GM18873 (cell line): ENCODE data around the gene PDSS2.
"Not testable (repeated sequence)": the region's sequence is repeated elsewhere in the genome, so short reads cannot be mapped to it uniquely, and the experiment has no call there.

Experiments used
- ATAC-seq: cut with Tn5 transposase; IDR thresholded peaks from one replicate; pipeline ENCODE4 v1.9.1; 2021; ENCODE audit warnings: mild to moderate bottlenecking, moderate library complexity, moderate number of reproducible peaks; ENCODE audit not compliant: unreplicated experiment, low FRiP score

The PDSS2 gene

GRCh38 chr6:107235007-107235406 is 224.4 kb downstream of the PDSS2 start:
- no peak for ATAC-seq

DNA sequence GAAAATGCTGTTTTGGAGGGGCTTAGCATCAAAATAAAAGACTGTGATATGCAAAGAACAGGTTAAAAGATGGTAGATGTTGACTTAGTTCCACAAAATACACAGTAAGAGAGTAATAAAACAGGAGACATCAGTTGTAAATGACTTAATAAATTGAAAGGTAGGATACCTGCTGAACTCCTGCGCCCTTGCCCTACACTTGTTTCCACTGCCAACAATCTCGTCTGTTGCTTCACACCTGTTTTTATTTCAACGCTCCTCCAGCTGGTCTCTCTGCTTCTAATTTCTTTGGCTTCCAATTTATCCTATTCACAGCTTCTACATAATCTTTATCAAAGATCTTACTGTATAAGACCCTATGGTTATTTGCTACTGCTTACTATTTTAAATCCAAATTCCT is 228.1 kb downstream of the PDSS2 start:
- ATAC-seq, result no peak

DNA sequence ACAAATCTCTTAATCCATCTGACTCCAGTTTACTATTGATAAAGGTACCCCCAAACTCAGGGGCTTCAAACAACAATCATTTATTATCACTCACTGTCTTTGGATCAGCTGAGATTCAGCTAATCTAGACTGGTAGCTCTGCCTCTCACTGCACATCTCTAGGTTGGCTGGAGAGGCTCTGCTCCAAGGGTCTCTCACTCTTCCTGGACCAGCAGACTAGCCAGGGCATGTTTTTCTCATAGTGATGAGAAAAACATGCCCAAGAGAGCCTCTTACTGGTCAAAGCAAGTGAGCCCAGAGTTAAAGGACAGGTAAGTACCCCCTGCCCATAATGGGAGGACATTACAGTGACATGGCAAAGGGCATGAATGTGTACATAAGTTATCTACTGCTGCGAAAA is 228.9 kb downstream of the PDSS2 start:
- no peak for ATAC-seq

GRCh38 chr6:107230024-107230423 is 229.3 kb downstream of the PDSS2 start:
- ATAC-seq, result no peak

DNA sequence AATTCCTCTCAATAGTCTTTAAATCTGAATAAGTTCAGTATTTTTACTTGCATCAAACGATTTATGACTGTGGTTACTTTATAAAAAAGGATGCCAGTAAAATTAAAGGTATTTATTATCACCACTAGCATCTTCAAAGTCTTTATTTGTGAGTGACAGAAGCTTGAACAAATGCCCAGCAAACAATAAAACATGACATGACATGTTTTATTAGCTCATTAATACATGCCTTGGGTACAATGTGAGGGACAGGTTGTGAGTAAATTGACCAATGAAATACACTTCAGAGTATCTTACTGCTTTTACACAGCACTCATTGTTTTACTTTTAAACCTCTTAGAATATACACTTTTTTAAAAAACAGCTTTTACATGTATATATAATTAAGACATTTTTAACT is 230.6 kb downstream of the PDSS2 start:
- ATAC-seq, result no peak

- ATAC-seq, result no peak
These were observed 237.8 kb downstream of the PDSS2 start for GRCh38 chr6:107221519-107221918.

GRCh38 chr6:107219851-107220250 is 239.5 kb downstream of the PDSS2 start:
- ATAC-seq, result no peak

DNA sequence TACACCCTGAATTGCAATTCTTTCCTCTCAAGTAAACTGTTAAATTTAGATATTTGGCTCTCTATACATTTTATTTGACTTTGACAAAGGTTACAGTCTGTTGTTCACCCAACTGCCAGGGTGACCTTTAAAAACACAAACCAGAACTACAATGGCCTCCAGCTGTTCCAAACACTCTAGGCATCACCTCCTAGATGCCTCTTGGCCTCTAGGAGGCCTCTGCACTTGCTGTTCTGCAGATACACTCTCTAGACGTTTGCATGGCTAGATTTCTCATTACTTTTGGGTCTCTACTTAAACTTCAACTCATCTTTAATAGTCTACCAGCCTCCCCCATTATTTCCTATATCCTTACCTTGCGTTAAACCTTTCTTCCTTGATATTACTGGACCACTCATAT is 241.2 kb downstream of the PDSS2 start:
- no peak for ATAC-seq

DNA sequence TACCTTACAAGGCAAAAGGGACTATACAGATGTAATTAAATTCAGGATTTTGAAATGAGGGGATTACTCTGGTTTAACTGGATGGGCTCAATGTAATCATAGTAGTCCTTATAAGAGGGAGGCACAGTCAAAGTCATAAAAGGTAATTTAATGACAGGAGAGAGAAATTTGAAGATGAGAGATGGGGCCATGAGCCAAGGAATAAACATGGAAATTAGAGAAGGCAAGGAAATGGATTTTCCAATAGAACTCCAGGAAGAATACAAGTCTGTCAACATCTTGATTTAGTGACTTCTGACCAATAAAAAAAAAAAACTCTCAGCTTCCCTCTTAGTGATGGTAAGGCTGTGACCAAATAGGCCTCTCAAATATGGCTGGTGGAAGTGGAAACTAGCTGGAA is 242.1 kb downstream of the PDSS2 start:
- ATAC-seq, result no peak

DNA sequence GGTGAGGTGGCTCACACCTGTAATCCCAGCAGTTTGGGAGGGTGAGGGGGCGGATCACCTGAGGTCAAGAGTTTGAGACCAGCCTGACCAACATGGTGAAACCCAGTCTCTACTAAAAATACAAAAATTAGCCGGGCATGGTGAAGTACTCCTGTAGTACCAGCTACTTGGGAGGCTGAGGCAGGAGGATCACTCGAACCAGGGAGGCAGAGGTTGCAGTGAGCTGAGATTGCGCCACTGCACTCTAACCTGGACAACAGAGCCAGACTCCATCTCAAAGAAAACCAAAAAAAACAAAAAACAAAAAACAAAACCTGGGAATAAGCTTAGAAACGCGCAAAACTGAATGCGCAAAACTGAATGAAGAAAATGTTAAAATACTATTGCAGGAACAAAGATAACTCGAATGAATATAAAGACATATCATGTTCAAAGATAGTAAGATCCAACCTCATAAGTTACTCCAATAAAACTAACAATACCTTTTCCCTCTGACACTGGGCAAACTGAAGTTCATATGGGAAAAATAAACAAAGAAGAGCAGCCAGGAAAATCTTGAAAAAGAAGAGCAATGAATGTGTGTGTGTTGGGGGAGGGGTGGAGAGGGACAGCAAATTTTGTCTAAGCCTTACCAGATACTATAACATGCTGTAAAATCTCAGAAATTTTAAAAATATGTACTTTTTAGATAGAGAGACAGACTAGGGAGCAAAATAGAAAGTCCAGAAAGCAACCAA is 243.0 kb downstream of the PDSS2 start:
- ATAC-seq, result no peak

GRCh38 chr6:107215334-107215733 is 244.0 kb downstream of the PDSS2 start:
- ATAC-seq, result no peak

GRCh38 chr6:107214655-107215054 is 244.7 kb downstream of the PDSS2 start:
- ATAC-seq, result no peak

DNA sequence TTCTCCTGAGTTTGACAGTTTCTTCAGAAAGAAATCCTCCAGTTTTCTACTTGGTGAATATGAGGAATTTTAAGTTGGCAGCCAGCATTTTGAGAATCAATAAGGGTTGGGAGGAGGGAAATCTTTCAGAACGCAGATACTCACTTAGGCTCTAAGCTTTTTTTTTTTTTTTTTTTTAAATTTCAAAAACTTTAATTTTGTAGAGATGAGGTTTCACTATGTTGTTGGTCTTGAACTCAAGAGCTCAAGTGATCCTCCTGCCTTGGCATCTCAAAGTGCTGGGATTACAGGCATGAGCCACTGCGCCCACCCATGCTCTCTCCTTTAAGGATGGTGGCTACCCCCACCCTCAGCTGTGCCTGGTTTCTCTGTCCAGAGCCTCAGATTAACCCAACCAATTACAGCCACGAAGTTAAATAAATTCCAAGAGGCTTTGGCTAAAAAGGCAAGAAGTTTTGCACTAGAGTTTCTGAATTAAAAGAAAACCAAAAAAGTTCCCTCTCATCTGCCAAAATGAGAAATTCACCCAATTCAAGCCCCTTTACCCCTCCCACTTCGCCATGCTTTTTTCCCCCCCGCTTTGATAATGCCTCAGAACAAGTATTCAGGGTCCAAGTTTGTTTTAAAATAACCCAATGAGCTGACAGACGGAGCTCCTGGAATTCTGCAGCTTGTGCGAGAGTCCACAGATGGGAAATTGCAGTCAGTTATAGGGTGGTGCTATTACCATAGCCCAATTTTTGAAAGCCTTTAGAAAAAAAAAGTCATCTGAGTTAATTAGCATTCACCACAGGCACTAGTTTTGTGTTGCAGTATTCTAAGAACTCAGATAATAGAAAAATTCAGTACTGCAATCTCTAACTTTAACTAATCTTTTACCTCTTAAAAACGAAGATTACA is 249.7 kb downstream of the PDSS2 start:
- no peak for ATAC-seq

DNA sequence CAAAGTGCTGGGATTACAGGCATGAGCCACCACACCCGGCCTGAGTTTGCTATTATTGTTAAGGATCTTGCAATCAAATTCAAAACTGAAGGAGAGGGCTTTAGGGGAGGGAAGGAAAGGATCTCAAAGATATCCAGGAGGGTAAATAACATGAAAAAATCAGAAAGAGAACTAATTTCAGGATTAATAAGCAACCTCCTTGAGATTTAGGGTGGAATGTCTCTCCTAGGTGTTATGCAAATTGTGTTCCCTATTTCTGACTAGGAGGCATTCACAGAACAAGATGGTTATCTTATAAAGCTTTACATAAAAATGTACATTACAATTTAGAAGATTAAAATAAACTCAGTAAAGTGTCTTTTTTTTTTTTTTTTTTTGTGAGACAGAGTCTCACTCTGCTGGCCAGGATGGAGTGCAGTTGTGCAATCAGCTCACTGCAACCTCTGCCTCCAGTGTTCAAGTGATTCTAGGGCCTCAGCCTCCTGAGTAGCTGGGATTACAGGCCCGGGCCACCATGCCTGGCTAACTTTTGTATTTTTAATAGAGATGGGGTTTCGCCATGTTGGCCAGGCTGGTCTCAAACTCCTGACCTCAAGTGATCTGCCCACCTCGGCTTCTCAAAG is 252.0 kb downstream of the PDSS2 start:
- no peak for ATAC-seq

- no peak for ATAC-seq
These were observed 254.0 kb downstream of the PDSS2 start for GRCh38 chr6:107205058-107205998.

DNA sequence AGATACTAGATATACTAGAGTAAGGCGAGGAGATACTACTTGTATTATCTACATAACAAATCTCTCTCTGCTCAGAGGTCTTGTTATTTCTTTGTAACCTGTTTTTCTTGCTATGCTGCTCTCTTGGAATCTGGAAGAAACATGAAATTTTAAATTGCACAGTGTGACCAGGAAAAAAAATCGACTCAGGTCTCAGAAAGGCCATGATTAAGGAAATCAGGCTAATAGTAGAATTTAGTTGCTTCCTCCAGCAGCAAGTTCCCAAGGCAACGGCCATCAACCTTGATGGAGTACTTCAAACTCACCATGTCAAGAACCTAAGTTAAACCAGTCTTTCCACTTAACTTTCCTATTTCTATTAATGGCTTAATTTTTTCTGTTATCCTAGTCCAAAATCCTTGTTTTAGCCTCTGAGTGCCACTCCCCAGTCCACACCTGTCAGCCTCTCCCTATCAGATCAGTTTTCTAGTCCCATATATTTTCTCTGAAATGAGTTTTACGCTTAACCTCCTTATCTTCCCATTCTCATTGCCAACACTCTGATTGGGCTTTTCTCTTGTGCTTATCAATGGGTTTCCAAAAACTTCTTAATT is 256.4 kb downstream of the PDSS2 start:
- no peak for ATAC-seq

GRCh38 chr6:107198631-107199416 is 260.5 kb downstream of the PDSS2 start:
- ATAC-seq, result no peak

DNA sequence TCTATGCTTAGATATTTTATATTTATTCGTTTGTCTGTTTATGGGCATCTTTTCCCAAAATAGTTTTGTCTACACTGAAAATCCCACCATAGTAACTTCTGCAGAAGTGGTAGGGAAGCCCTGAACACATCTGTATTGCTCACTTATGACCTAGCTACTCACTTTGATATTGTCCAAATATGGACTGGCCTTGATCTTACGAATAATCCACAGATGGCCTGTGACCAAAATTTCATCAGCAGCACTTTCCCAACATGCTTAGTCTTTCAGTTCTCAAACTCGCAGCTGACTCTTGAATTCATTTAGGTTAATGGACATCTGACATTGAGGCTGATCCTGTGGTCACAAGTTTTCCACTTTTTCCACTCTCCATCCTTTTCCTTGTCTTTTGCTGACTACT is 263.2 kb downstream of the PDSS2 start:
- no peak for ATAC-seq

- ATAC-seq, result not testable (repeated sequence)
These were observed 264.6 kb downstream of the PDSS2 start for GRCh38 chr6:107194723-107195122.
